ENCODE results near the gene AIFM1. TPM values are rescaled to one million over a fixed set of nuclear protein-coding genes. Genes with fewer than 3 reads are reported as not detected.

Gene AIFM1
- total RNA-seq, 1 donor from 2014 or later: 23.5 TPM

- no peak for DNase-seq (ENCODE audit: low read depth)
These were observed 5.9 kb upstream of the AIFM1 start, which contains the start of gene RAB33A for GRCh38 chrX:130171446-130172126. RAB33A (plus strand) TSS chrX:130171962; CDS start chrX:130172063, 101 bp downstream.

GRCh38 chrX:130170752-130171445 is 5.3 kb upstream of the AIFM1 start:
- no peak for DNase-seq (ENCODE audit: low read depth)

- no peak for DNase-seq (ENCODE audit: low read depth)
These were observed 1.4 kb upstream of the AIFM1 start for GRCh38 chrX:130167040-130167439.

- DNase-seq (ENCODE audit: low read depth): no peak
These were observed 799 bp upstream of the AIFM1 start for GRCh38 chrX:130166503-130166777.

- no peak for DNase-seq (ENCODE audit: low read depth)
These were observed 399 bp downstream of the AIFM1 start for GRCh38 chrX:130165181-130165702.

- DNase-seq (ENCODE audit: low read depth): no peak
These were observed 2.2 kb downstream of the AIFM1 start for GRCh38 chrX:130163398-130163797.

GRCh38 chrX:130162094-130162735 is 3.4 kb downstream of the AIFM1 start:
- no peak for DNase-seq (ENCODE audit: low read depth)

- no peak for DNase-seq (ENCODE audit: low read depth)
These were observed 5.9 kb downstream of the AIFM1 start for GRCh38 chrX:130159776-130160175.

- DNase-seq (ENCODE audit: low read depth): no peak
These were observed 7.3 kb downstream of the AIFM1 start for GRCh38 chrX:130158311-130158710.

GRCh38 chrX:130155564-130155963 is 10.1 kb downstream of the AIFM1 start:
- no peak for DNase-seq (ENCODE audit: low read depth)

- no peak for DNase-seq (ENCODE audit: low read depth)
These were observed 18.0 kb downstream of the AIFM1 start for GRCh38 chrX:130147631-130148030.

GRCh38 chrX:130145123-130145522 is 20.5 kb downstream of the AIFM1 start:
- DNase-seq (ENCODE audit: low read depth): no peak

- no peak for DNase-seq (ENCODE audit: low read depth)
These were observed 21.1 kb downstream of the AIFM1 start for GRCh38 chrX:130144509-130144908.

- DNase-seq (ENCODE audit: low read depth): no peak
These were observed 26.0 kb downstream of the AIFM1 start for GRCh38 chrX:130139474-130140201.

- no peak for DNase-seq (ENCODE audit: low read depth)
These were observed 28.7 kb downstream of the AIFM1 start for GRCh38 chrX:130136961-130137360.

- DNase-seq (ENCODE audit: low read depth): no peak
These were observed 29.1 kb downstream of the AIFM1 start for GRCh38 chrX:130136496-130136895.

GRCh38 chrX:130130990-130131389 is 34.7 kb downstream of the AIFM1 start:
- no peak for DNase-seq (ENCODE audit: low read depth)

- no peak for DNase-seq (ENCODE audit: low read depth)
These were observed 40.4 kb downstream of the AIFM1 start for GRCh38 chrX:130125091-130125874.

- no peak for DNase-seq (ENCODE audit: low read depth)
These were observed 41.1 kb downstream of the AIFM1 start for GRCh38 chrX:130124577-130124976.

- no peak for DNase-seq (ENCODE audit: low read depth)
These were observed 44.2 kb downstream of the AIFM1 start for GRCh38 chrX:130121505-130121800.
